ENCODE measurements around the gene ME2.
"Not testable (repeated sequence)": the region's sequence is repeated elsewhere in the genome, so short reads cannot be mapped to it uniquely, and the experiment has no call there.

DNA sequence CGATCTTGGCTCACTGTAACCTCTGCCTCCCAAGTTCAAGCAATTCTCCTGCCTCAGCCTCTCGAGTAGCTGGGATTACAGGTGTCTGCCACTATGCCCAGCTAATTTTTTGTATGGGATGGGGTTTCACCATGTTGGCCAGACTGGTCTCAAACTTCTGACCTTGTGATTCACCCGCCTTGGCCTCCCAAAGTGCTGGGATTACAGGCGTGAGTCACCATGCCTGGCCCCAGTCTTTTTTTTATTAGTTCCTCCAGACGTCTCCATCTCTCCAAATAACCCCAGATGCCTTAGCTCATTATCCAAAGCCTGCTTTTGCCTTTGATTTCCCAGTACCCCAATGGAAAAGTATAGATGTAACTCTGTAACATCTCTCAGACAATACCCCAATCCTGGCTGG lies 21.8 kb upstream of the ME2 start:
- not testable (repeated sequence) for TF ChIP-seq CEBPB (IDR thresholded peaks at IDR 0.05; ENCODE audit: low read depth); CTCF (IDR thresholded peaks at IDR 0.05 in 2 of 3, conservative IDR thresholded peaks at IDR 0.05 in 1 of 3; ENCODE audit: borderline replicate concordance in 1 of 3, insufficient read depth in 1 of 3, low read depth in 2 of 3, low read length in 2 of 3); ELF1 (IDR thresholded peaks at IDR 0.05; ENCODE audit: borderline replicate concordance, low read depth); POLR2AphosphoS5 (IDR thresholded peaks at IDR 0.05; ENCODE audit: low read depth, low read length); EZH2 (IDR thresholded peaks at IDR 0.05); ZNF274 (IDR thresholded peaks at IDR 0.05; ENCODE audit: low read depth, low read length); POLR2A (IDR thresholded peaks at IDR 0.05; ENCODE audit: borderline replicate concordance, extremely low read depth, insufficient read depth, insufficient read length); FOSL1 (IDR thresholded peaks at IDR 0.05; ENCODE audit: low read depth); YY1 (IDR thresholded peaks at IDR 0.05; ENCODE audit: extremely low read depth, insufficient replicate concordance, low read depth, low read length); SP1 (IDR thresholded peaks at IDR 0.05; ENCODE audit: low read depth); MAX (IDR thresholded peaks at IDR 0.05); EZH2phosphoT487 (IDR thresholded peaks at IDR 0.05; ENCODE audit: borderline replicate concordance)

All from HCT116 (cell line).